ENCODE results near the gene OR2T8. TPM values are rescaled to one million over a fixed set of nuclear protein-coding genes. Genes with fewer than 3 reads are reported as not detected.

The OR2T8 gene
- total RNA-seq, 4 donors from 2014 or later = not detected

- no peak for TF ChIP-seq POLR2A (IDR thresholded peaks at IDR 0.05)
- TF ChIP-seq POLR2AphosphoS5 (IDR thresholded peaks at IDR 0.05) = no peak
- peak overlapping the region in 2 of 4 donors; percentile 1 to 35 for H3K4me3 ChIP-seq
- WGBS, 2 donors (ENCODE audit: low coverage in 1 of 2) = 11% methylated on average over 3 to 7 of the region's 7 CpGs
- H3K9me3 ChIP-seq = no peaks in the 10 kb centered on the region
- intact Hi-C loops (cut with DNase I; ENCODE audit: low total_unique reads) = no loop called here
- peaks cover 0 to 3% (median 0%) of the 10 kb centered on the region in 4 donors for H3K4me1 ChIP-seq
- no peaks in the 10 kb centered on the region for H3K27me3 ChIP-seq
- in situ Hi-C loops (cut with MboI; ENCODE audit: low pct_ligation_motif_present in 1 of 4, low pct_unique_long_range_greater_than_20kb in 1 of 4, low sequenced_read_pairs in 3 of 4) = no loop called here
- DNase-seq = peak; percentile 25
- no peaks in the 10 kb centered on the region for H3K36me3 ChIP-seq
- H3K27ac ChIP-seq = no peak overlapping the region
These were observed 13.5 kb upstream of the OR2T8 start for GRCh38 chr1:247906504-247907047.

GRCh38 chr1:247908766-247909165 is 11.3 kb upstream of the OR2T8 start:
- in situ Hi-C loops (cut with MboI; ENCODE audit: low pct_ligation_motif_present in 1 of 4, low pct_unique_long_range_greater_than_20kb in 1 of 4, low sequenced_read_pairs in 3 of 4) = no loop called here
- intact Hi-C loops (cut with DNase I; ENCODE audit: low total_unique reads) = no loop called here

GRCh38 chr1:247913786-247914185 is 6.3 kb upstream of the OR2T8 start:
- 70 to 95% methylated on average over 2 of the region's 2 CpGs for WGBS, 2 donors (ENCODE audit: low coverage in 1 of 2)
- no peak for DNase-seq
- Histone ChIP-seq H3K36me3 (no peaks in the 10 kb centered on the region), H3K27me3 (no peaks in the 10 kb centered on the region), H3K4me1 (no peaks in the 10 kb centered on the region), H3K4me3 (no peak overlapping the region), H3K27ac (no peak overlapping the region), H3K9me3 (no peaks in the 10 kb centered on the region)
- in situ Hi-C loops (cut with MboI; ENCODE audit: low pct_ligation_motif_present in 1 of 4, low pct_unique_long_range_greater_than_20kb in 1 of 4, low sequenced_read_pairs in 3 of 4) (no loop called here), intact Hi-C loops (cut with DNase I; ENCODE audit: low total_unique reads) (no loop called here)
- TF ChIP-seq POLR2A (IDR thresholded peaks at IDR 0.05) (no peak), POLR2AphosphoS5 (IDR thresholded peaks at IDR 0.05) (no peak), CTCF (IDR thresholded peaks at IDR 0.05) (no peak), EP300 (IDR thresholded peaks at IDR 0.05; ENCODE audit: low read depth) (no peak)

More at GRCh38 chr1:247908766-247909165, 11.3 kb upstream of the OR2T8 start:
- DNase-seq = no peak
- Histone ChIP-seq H3K27ac (no peak overlapping the region), H3K4me3 (no peak overlapping the region), H3K36me3 (no peaks in the 10 kb centered on the region), H3K9me3 (no peaks in the 10 kb centered on the region), H3K27me3 (no peaks in the 10 kb centered on the region), H3K4me1 (peaks cover 0 to 3% (median 0%) of the 10 kb centered on the region in 4 donors)
- TF ChIP-seq POLR2A (IDR thresholded peaks at IDR 0.05) (no peak), POLR2AphosphoS5 (IDR thresholded peaks at IDR 0.05) (no peak)
- WGBS, 2 donors (ENCODE audit: low coverage in 1 of 2) = 60 to 84% methylated on average over 4 to 5 of the region's 5 CpGs

GRCh38 chr1:247914941-247915662 is 5.0 kb upstream of the OR2T8 start:
- Histone ChIP-seq H3K27ac (no peak overlapping the region), H3K27me3 (no peaks in the 10 kb centered on the region), H3K9me3 (no peaks in the 10 kb centered on the region), H3K4me3 (no peak overlapping the region), H3K4me1 (no peaks in the 10 kb centered on the region), H3K36me3 (no peaks in the 10 kb centered on the region)
- TF ChIP-seq POLR2AphosphoS5 (IDR thresholded peaks at IDR 0.05) (no peak), POLR2A (IDR thresholded peaks at IDR 0.05) (no peak), CTCF (IDR thresholded peaks at IDR 0.05) (no peak), EP300 (IDR thresholded peaks at IDR 0.05; ENCODE audit: low read depth) (no peak)
- 66% methylated on average over 4 of the region's 4 CpGs; no CpG with 5 or more reads in 1 of the 2 donors for WGBS, 2 donors (ENCODE audit: low coverage in 1 of 2)
- no peak for DNase-seq
- in situ Hi-C loops (cut with MboI; ENCODE audit: low pct_ligation_motif_present in 1 of 4, low pct_unique_long_range_greater_than_20kb in 1 of 4, low sequenced_read_pairs in 3 of 4) = no loop called here
- intact Hi-C loops (cut with DNase I; ENCODE audit: low total_unique reads) = no loop called here

- in situ Hi-C loops (cut with MboI; ENCODE audit: low pct_ligation_motif_present in 1 of 4, low pct_unique_long_range_greater_than_20kb in 1 of 4, low sequenced_read_pairs in 3 of 4) = no loop called here
- TF ChIP-seq EP300 (IDR thresholded peaks at IDR 0.05; ENCODE audit: low read depth) (no peak), POLR2A (IDR thresholded peaks at IDR 0.05) (no peak), POLR2AphosphoS5 (IDR thresholded peaks at IDR 0.05) (no peak), CTCF (IDR thresholded peaks at IDR 0.05) (no peak)
- Histone ChIP-seq H3K9me3 (no peaks in the 10 kb centered on the region), H3K27me3 (no peaks in the 10 kb centered on the region), H3K4me3 (no peak overlapping the region), H3K36me3 (no peaks in the 10 kb centered on the region), H3K27ac (no peak overlapping the region), H3K4me1 (no peaks in the 10 kb centered on the region)
- 48 to 76% methylated on average over 3 of the region's 3 CpGs for WGBS, 2 donors (ENCODE audit: low coverage in 1 of 2)
- intact Hi-C loops (cut with DNase I; ENCODE audit: low total_unique reads) = no loop called here
- DNase-seq = no peak
These were observed 3.9 kb downstream of the OR2T8 start for GRCh38 chr1:247923941-247924340.

Measured in transverse colon (tissue), 4 donors.